PC-3 (cell line): ENCODE data around the gene ZNHIT1.

Experiments used
- CTCF ChIP-seq: fragments of 300-600 bp; sonication (generic); conservative IDR thresholded peaks from 2 replicates; pipeline ENCODE4 v1.5.1; 2017; ENCODE audit warnings: antibody characterized with exemption, low read depth, mild to moderate bottlenecking, low read length
- EZH2 ChIP-seq: fragments of 300-600 bp; sonication (generic); IDR thresholded peaks from one replicate; pipeline ENCODE4 v1.6.1; 2017; ENCODE audit warnings: antibody characterized with exemption, mild to moderate bottlenecking, low read length; ENCODE audit not compliant: unreplicated experiment
- EZH2phosphoT487 ChIP-seq: fragments of 300-600 bp; sonication (generic); IDR thresholded peaks from 2 replicates; pipeline ENCODE4 v1.6.1; 2018; ENCODE audit warnings: mild to moderate bottlenecking, antibody characterized with exemption, low read length, borderline replicate concordance

DNA sequence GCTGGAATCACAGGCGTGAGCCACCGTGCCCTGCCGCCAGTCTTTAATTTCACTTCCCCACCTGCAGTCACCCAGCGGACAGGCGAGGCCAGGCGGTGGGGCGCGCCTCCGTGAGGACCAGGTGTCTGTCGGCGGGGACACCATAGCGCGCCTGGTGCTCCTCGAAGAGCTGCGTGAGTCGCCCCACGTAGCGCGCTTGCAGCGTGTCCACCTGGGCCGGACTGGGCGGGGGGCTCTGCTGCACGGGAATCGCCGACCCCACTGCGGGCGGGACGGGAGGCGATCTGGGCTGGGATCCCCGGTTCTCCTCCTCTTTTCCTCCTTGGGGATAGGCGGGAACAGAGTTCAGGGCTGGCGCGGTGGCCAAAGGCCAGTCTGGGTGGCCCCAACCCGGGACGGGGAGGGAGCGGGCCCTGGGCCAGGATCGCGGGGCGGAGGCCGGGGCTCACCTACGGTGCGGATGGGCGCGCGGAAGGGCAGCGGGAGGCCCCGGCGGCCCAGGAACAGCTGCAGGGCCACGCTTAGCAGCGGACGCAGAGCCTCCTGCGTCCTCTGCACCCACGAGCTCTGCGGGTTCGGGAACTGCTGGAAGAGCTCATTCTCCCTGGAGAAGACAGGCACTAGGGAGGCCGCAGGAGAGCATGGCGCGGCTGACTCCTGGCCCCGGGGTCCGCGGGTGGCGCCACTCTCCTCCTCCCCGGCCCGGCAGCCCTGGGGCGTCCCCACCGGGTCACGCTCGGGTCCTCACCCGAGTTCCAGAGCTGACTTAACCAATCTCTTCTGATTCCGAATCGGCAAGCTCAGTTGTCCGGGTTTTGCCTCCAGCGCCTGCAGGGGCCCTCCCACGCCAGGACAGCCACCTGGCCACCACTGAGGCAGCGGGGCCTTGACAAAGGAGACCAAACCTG lies 16.0 kb upstream of the ZNHIT1 start:
- no peak for TF ChIP-seq CTCF
- TF ChIP-seq EZH2 = no peak
- no peak for TF ChIP-seq EZH2phosphoT487
